Measurements from ENCODE around the gene ADAMTS9.

ADAMTS9 gene

GRCh38 chr3:64578062-64578770, 109.6 kb downstream of the ADAMTS9 start:
- H3K9me3 ChIP-seq (ENCODE audit: control insufficient read depth, low read length), result no peaks in the 10 kb centered on the region
- no peak overlapping the region for H3K23ac ChIP-seq (ENCODE audit: low read length in 2 of 2)
- H3K27me3 ChIP-seq (ENCODE audit: control insufficient read depth in 1 of 2, insufficient read depth in 1 of 2, low read length in 2 of 2), result peaks cover 0 to 6% of the 10 kb centered on the region in 2 experiments
- no peak overlapping the region for H2BK12ac ChIP-seq (ENCODE audit: low read length in 2 of 2)
- no peak overlapping the region for H2BK15ac ChIP-seq (ENCODE audit: low read depth, poor library complexity, severe bottlenecking)
- no peak overlapping the region for H4K8ac ChIP-seq (ENCODE audit: low read length)
- no peaks in the 10 kb centered on the region for H3K79me1 ChIP-seq (replicated peaks; ENCODE audit: low read length, poor library complexity, severe bottlenecking)
- H2BK120ac ChIP-seq (ENCODE audit: low read depth, low read length), result no peak overlapping the region
- H3K18ac ChIP-seq (ENCODE audit: low read depth in 1 of 2, low read length in 2 of 2), result no peak overlapping the region
- H3K27ac ChIP-seq (ENCODE audit: low read length, poor library complexity, severe bottlenecking), result no peak overlapping the region
- DNase-seq, result no peak
- H3K4me3 ChIP-seq (ENCODE audit: insufficient read depth in 1 of 2, low read depth in 1 of 2, low read length in 2 of 2), result no peak overlapping the region
- 92% methylated on average over 5 of the region's 7 CpGs for WGBS
- no peak overlapping the region for H2BK5ac ChIP-seq (ENCODE audit: low read depth, low read length, poor library complexity, severe bottlenecking)
- H4K91ac ChIP-seq (ENCODE audit: low read length), result no peak overlapping the region
- H3K36me3 ChIP-seq (ENCODE audit: control insufficient read depth in 1 of 2, insufficient read depth in 2 of 2, low read depth in 1 of 2, low read length in 2 of 2), result no peaks in the 10 kb centered on the region
- H3K4ac ChIP-seq (ENCODE audit: low read depth in 1 of 2, low read length in 2 of 2), result no peak overlapping the region
- H2AFZ ChIP-seq (ENCODE audit: low read depth, low read length), result no peak overlapping the region
- no peak overlapping the region for H3K9ac ChIP-seq (ENCODE audit: low read length)
- H3K14ac ChIP-seq (ENCODE audit: low read length in 2 of 2), result no peak overlapping the region
- H3K4me2 ChIP-seq (ENCODE audit: low read length, poor library complexity, severe bottlenecking), result no peak overlapping the region
- no peak overlapping the region for H2AK5ac ChIP-seq (ENCODE audit: low read length, severe bottlenecking)
- no peaks in the 10 kb centered on the region for H3K4me1 ChIP-seq (ENCODE audit: control insufficient read depth, insufficient read depth, low read depth, low read length)

- H3K9ac ChIP-seq (ENCODE audit: low read length), result no peak overlapping the region
- no peaks in the 10 kb centered on the region for H3K36me3 ChIP-seq (ENCODE audit: control insufficient read depth in 1 of 2, insufficient read depth in 2 of 2, low read depth in 1 of 2, low read length in 2 of 2)
- peaks cover 0 to 6% of the 10 kb centered on the region in 2 experiments for H3K27me3 ChIP-seq (ENCODE audit: control insufficient read depth in 1 of 2, insufficient read depth in 1 of 2, low read length in 2 of 2)
- no peak overlapping the region for H3K4me2 ChIP-seq (ENCODE audit: low read length, poor library complexity, severe bottlenecking)
- WGBS, result 92% methylated on average over 10 of the region's 10 CpGs
- no peak overlapping the region for H3K18ac ChIP-seq (ENCODE audit: low read depth in 1 of 2, low read length in 2 of 2)
- H3K27ac ChIP-seq (ENCODE audit: low read length, poor library complexity, severe bottlenecking), result no peak overlapping the region
- no peak for DNase-seq
- no peak overlapping the region for H3K14ac ChIP-seq (ENCODE audit: low read length in 2 of 2)
- H3K4ac ChIP-seq (ENCODE audit: low read depth in 1 of 2, low read length in 2 of 2), result no peak overlapping the region
- no peaks in the 10 kb centered on the region for H3K79me1 ChIP-seq (replicated peaks; ENCODE audit: low read length, poor library complexity, severe bottlenecking)
- no peak overlapping the region for H3K4me3 ChIP-seq (ENCODE audit: insufficient read depth in 1 of 2, low read depth in 1 of 2, low read length in 2 of 2)
- no peak overlapping the region for H2AFZ ChIP-seq (ENCODE audit: low read depth, low read length)
- no peak overlapping the region for H2AK5ac ChIP-seq (ENCODE audit: low read length, severe bottlenecking)
- H4K91ac ChIP-seq (ENCODE audit: low read length), result no peak overlapping the region
- no peaks in the 10 kb centered on the region for H3K4me1 ChIP-seq (ENCODE audit: control insufficient read depth, insufficient read depth, low read depth, low read length)
- no peak overlapping the region for H2BK5ac ChIP-seq (ENCODE audit: low read depth, low read length, poor library complexity, severe bottlenecking)
- H2BK12ac ChIP-seq (ENCODE audit: low read length in 2 of 2), result no peak overlapping the region
- H3K9me3 ChIP-seq (ENCODE audit: control insufficient read depth, low read length), result no peaks in the 10 kb centered on the region
- no peak overlapping the region for H3K23ac ChIP-seq (ENCODE audit: low read length in 2 of 2)
- no peak overlapping the region for H4K8ac ChIP-seq (ENCODE audit: low read length)
- no peak overlapping the region for H2BK15ac ChIP-seq (ENCODE audit: low read depth, poor library complexity, severe bottlenecking)
- no peak overlapping the region for H2BK120ac ChIP-seq (ENCODE audit: low read depth, low read length)
Observed at GRCh38 chr3:64576211-64576775, 111.5 kb downstream of the ADAMTS9 start.

DNA sequence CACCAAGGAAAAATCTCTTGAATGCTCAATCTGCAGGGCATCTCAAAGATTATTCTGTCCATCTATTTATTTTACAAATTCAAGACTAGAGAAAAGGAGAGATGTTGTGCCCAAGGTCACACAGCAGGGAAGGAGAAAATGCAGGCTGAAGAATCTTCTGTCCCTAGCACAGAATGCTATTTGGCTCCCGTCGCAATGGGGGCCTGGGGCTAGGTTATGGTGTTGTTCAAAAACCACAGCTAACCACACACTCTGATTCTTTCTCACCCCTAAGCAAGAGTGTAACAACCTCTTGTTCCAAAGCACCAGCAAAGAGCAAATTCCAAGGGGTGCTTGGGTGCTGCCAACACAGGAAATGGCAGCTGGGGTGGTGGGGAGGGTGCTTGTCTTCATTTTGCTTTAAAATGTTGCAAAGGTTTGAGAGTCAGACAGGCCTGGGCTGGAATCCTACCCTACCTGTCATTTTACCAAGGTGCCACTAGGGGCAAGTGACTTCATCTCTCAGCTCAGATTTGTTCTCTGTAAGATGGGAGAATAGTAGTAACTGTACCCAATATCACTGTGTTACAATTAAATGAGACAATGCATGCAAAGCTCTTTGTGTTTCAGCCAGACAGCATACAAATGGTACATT, 112.5 kb downstream of the ADAMTS9 start:
- Histone ChIP-seq H4K8ac (ENCODE audit: low read length) (no peak overlapping the region), H2BK120ac (ENCODE audit: low read depth, low read length) (no peak overlapping the region)

DNA sequence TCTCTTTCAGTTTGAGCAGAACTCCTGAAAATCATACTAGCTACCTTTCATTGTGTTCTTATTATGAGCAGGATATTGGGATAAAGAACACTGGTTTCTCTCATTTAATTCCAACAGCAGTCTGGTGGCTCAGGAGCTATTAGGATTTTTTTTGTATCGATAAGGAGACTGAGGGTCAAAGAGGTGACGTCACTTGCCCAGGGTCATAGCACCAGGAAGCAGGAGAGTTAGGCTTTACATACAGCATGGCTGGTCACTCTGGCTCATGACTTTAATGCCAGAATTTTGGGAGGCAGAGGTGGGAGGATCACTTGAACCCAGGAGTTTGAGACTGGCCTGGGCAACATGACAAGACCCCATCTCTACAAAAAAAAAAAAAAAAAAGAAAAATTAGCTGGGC, 113.6 kb downstream of the ADAMTS9 start:
- 100% methylated on average over 2 of the region's 2 CpGs for WGBS
- Histone ChIP-seq H4K8ac (ENCODE audit: low read length) (no peak overlapping the region), H3K27me3 (ENCODE audit: control insufficient read depth in 1 of 2, insufficient read depth in 1 of 2, low read length in 2 of 2) (peaks cover 0 to 6% of the 10 kb centered on the region in 2 experiments), H2AK5ac (ENCODE audit: low read length, severe bottlenecking) (no peak overlapping the region), H3K36me3 (ENCODE audit: control insufficient read depth in 1 of 2, insufficient read depth in 2 of 2, low read depth in 1 of 2, low read length in 2 of 2) (no peaks in the 10 kb centered on the region), H4K91ac (ENCODE audit: low read length) (no peak overlapping the region), H3K4me3 (ENCODE audit: insufficient read depth in 1 of 2, low read depth in 1 of 2, low read length in 2 of 2) (no peak overlapping the region), H3K27ac (ENCODE audit: low read length, poor library complexity, severe bottlenecking) (no peak overlapping the region), H2BK15ac (ENCODE audit: low read depth, poor library complexity, severe bottlenecking) (no peak overlapping the region), H2AFZ (ENCODE audit: low read depth, low read length) (no peak overlapping the region), H2BK120ac (ENCODE audit: low read depth, low read length) (no peak overlapping the region), H3K18ac (ENCODE audit: low read depth in 1 of 2, low read length in 2 of 2) (no peak overlapping the region), H3K4me1 (ENCODE audit: control insufficient read depth, insufficient read depth, low read depth, low read length) (no peaks in the 10 kb centered on the region), H3K9me3 (ENCODE audit: control insufficient read depth, low read length) (no peaks in the 10 kb centered on the region), H3K9ac (ENCODE audit: low read length) (no peak overlapping the region), H3K23ac (ENCODE audit: low read length in 2 of 2) (no peak overlapping the region), H3K4ac (ENCODE audit: low read depth in 1 of 2, low read length in 2 of 2) (no peak overlapping the region), H3K79me1 (replicated peaks; ENCODE audit: low read length, poor library complexity, severe bottlenecking) (no peaks in the 10 kb centered on the region), H3K14ac (ENCODE audit: low read length in 2 of 2) (no peak overlapping the region), H3K4me2 (ENCODE audit: low read length, poor library complexity, severe bottlenecking) (no peak overlapping the region), H2BK5ac (ENCODE audit: low read depth, low read length, poor library complexity, severe bottlenecking) (no peak overlapping the region), H2BK12ac (ENCODE audit: low read length in 2 of 2) (no peak overlapping the region)
- no peak for DNase-seq

More for the DNA sequence above, 112.5 kb downstream of the ADAMTS9 start:
- Histone ChIP-seq H3K9me3 (ENCODE audit: control insufficient read depth, low read length) (no peaks in the 10 kb centered on the region), H3K23ac (ENCODE audit: low read length in 2 of 2) (no peak overlapping the region), H3K79me1 (replicated peaks; ENCODE audit: low read length, poor library complexity, severe bottlenecking) (no peaks in the 10 kb centered on the region), H3K27ac (ENCODE audit: low read length, poor library complexity, severe bottlenecking) (no peak overlapping the region), H3K4ac (ENCODE audit: low read depth in 1 of 2, low read length in 2 of 2) (no peak overlapping the region), H3K18ac (ENCODE audit: low read depth in 1 of 2, low read length in 2 of 2) (no peak overlapping the region), H3K14ac (ENCODE audit: low read length in 2 of 2) (no peak overlapping the region), H3K36me3 (ENCODE audit: control insufficient read depth in 1 of 2, insufficient read depth in 2 of 2, low read depth in 1 of 2, low read length in 2 of 2) (no peaks in the 10 kb centered on the region), H3K9ac (ENCODE audit: low read length) (no peak overlapping the region), H2AK5ac (ENCODE audit: low read length, severe bottlenecking) (no peak overlapping the region), H2BK15ac (ENCODE audit: low read depth, poor library complexity, severe bottlenecking) (no peak overlapping the region), H3K27me3 (ENCODE audit: control insufficient read depth in 1 of 2, insufficient read depth in 1 of 2, low read length in 2 of 2) (peaks cover 0 to 6% of the 10 kb centered on the region in 2 experiments), H2BK5ac (ENCODE audit: low read depth, low read length, poor library complexity, severe bottlenecking) (no peak overlapping the region), H3K4me1 (ENCODE audit: control insufficient read depth, insufficient read depth, low read depth, low read length) (no peaks in the 10 kb centered on the region), H2AFZ (ENCODE audit: low read depth, low read length) (no peak overlapping the region), H4K91ac (ENCODE audit: low read length) (no peak overlapping the region), H3K4me2 (ENCODE audit: low read length, poor library complexity, severe bottlenecking) (no peak overlapping the region), H3K4me3 (ENCODE audit: insufficient read depth in 1 of 2, low read depth in 1 of 2, low read length in 2 of 2) (no peak overlapping the region), H2BK12ac (ENCODE audit: low read length in 2 of 2) (no peak overlapping the region)
- WGBS, result no CpG with 5 or more reads among the region's 2 CpGs
- DNase-seq, result peak; percentile 21
